ENCODE results near the gene BMPER.

The BMPER gene

DNA sequence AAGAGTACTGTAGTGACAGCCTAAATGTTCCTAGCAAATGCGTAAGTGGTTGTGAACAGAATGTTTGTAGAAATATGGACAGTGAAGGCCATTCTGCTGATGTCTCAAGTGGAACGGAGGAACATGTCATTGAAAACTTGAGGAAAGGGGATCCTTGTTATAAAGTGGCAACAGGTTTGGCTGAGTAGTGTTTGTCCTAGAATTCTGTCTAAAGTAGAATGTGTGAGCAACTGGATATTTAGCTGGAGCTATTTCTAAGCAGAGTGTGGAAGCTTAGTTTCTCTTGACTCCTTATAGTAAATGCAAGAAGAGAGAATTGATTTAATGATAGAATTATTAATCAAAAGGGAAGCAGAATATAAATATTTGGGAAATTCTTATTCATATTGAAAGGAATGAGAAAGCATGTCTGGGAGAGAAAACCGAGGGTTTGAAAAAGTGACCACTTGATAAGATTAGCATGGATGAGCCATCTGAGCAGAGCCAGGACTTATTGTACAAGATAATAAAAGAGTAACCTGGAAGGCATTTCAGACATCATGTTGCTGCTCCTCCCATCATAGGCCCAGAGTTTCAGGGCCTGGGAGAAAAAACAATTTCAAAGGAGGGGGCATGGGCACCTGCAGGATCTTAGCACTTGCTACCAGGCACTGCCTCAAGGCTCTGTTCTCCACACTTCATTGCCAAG, 276.1 kb downstream of the BMPER start:
- DNase-seq, result no peak
- intact Hi-C loops (cut with DNase I), result no loop called here

DNA sequence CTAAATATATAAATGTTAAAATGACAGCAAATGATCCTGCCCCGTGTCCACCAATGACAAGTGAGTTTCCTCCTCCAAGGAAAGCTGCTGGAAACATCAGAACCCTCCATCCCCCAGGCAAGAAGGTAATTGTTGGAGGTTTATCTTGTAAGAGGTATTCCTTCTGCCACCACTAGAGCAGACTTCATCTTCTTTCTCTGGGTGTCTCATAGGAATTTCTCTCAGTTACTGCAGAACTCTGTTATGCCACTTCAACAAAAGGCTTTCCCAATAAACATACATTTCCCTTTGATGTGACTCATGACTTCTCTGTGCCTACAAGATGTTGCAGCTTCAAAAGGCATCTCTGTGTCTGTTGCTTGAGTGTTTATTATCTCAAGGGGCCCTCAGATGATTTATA, 279.1 kb downstream of the BMPER start:
- intact Hi-C loops (cut with DNase I), result no loop called here
- no peak for DNase-seq

GRCh38 chr7:34187798-34188307, 282.5 kb downstream of the BMPER start:
- intact Hi-C loops (cut with DNase I), result no loop called here

DNA sequence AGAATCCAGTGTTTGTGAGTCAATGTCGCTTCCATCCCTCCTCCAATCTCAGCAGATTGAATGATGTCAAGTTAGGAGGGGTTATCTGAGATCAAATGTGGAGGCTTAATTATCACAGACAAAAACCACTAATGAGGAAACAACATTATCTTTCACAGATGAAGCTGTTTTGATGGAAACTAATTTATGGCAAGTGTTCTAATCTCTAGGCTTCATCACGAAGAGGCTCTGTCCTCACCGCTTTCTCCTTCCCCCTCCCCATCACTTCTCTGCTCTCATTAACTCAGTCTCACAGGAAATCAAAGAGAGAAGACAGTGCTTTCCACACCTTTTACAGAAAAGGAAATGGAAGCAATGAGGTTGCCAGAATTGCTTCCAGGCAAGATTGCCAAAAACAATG, 283.7 kb downstream of the BMPER start:
- intact Hi-C loops (cut with DNase I), result no loop called here
- DNase-seq, result no peak

More at GRCh38 chr7:34187798-34188307, 282.5 kb downstream of the BMPER start:
- no peak for DNase-seq

- intact Hi-C loops (cut with DNase I), result no loop called here
- DNase-seq, result peak in 36 of 42 donors; percentile 11 to 77 (median 43)
Observed at GRCh38 chr7:34190299-34190698, 285.0 kb downstream of the BMPER start.

DNA sequence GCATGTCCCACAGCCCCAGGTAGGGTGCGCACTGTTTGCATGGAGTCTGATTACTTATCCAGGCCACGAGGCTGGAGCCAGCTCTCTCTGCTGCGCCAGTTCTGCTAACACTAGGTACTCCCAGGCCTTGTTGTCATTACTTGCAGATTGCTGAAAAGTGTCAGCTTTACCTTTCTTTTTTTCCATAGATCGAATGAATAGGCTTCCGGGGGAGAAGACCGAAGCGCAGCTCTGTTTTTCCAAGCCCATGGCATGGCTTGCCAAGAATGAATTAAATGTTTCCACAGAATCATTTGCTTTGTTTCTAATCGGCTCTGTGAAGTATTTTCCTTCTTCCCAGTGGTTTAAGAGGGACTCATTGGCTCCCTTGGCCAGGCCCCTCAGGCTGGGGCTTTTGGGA, 285.8 kb downstream of the BMPER start:
- DNase-seq, result peak in 1 of 42 donors; percentile 31
- intact Hi-C loops (cut with DNase I), result no loop called here

DNA sequence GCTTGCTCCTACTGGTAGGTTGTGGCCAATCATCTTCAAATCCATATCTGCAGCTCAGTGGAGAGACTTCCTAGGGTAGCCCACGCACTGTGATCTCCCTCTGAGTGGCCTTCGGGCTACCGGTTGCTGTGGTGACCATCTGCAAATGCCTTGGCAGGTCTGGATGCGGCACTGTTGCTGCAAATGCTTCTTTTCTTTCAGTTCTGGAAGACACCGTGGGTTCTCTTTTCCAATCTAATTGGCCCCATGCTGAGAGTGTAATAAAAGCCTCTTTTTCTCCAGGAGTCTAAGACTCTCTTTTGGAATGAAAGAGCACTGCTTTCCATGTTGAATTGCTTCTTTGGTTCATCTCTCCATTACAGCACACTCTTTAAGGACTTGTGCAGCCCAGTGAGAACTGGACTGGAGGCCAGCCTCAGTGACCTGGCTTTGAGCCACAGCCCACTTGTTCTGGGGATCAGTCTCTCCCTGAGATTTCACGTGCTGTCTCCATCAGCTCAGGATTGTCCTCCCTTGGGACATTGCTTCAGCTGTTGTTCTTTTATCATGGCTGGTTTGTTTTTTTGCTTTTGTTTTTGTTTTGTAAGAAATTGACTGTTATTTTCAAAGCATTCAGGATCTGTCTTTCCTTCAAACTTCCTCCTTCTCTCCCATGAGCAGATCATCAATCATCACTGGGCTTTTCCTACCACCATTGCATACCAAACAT, 286.6 kb downstream of the BMPER start:
- peak in 24 of 42 donors; percentile 17 to 74 (median 35) for DNase-seq

GRCh38 chr7:34192906-34193305, 287.6 kb downstream of the BMPER start:
- intact Hi-C loops (cut with DNase I), result no loop called here

More for the DNA sequence above, 286.6 kb downstream of the BMPER start:
- intact Hi-C loops (cut with DNase I), result no loop called here

DNA sequence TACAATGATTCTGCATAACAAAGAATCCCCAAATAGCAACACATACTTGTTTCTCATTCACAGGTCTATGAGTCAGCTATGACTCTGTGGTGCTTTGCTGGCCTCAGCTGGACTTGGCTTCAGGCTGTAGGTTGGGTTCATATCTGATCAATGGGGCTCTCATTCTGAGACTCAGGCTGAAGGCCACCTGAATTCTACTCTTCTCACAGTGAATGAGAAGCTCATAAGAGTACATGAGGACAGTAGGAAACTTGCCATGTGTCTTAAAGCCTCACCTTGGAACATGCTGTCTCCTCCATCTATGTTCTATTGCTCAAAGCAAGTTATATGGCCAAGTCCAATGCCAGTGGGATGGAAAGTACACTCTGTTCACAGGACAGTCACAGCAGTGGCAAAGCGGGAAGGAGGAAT, 292.9 kb downstream of the BMPER start:
- intact Hi-C loops (cut with DNase I), result no loop called here

More at GRCh38 chr7:34192906-34193305, 287.6 kb downstream of the BMPER start:
- no peak for DNase-seq

More for the DNA sequence above, 292.9 kb downstream of the BMPER start:
- no peak for DNase-seq

Measured in head of caudate nucleus (tissue), 42 donors.